SW480 (cell line): ENCODE results near the gene ALG14.
"Not testable (repeated sequence)": the region's sequence is repeated elsewhere in the genome, so short reads cannot be mapped to it uniquely, and the experiment has no call there.

Experiments
- DNase-seq: peaks from one replicate; pipeline ENCODE4 v3.0.0-alpha.2; 2016; ENCODE audit warnings: low spot score

The ALG14 gene

GRCh38 chr1:95041491-95042165 is 31.1 kb downstream of the ALG14 start:
- DNase-seq: peak; percentile 74

- no peak for DNase-seq
Measured at GRCh38 chr1:95040032-95040525, 32.7 kb downstream of the ALG14 start.

- DNase-seq: peak; percentile 14
Measured at GRCh38 chr1:95039360-95040031, 33.3 kb downstream of the ALG14 start.

- peak; percentile 93 for DNase-seq
Measured at GRCh38 chr1:95035536-95035935, 37.2 kb downstream of the ALG14 start.

- DNase-seq: no peak
Measured at GRCh38 chr1:95034506-95034905, 38.2 kb downstream of the ALG14 start.

GRCh38 chr1:95033843-95034242 is 38.9 kb downstream of the ALG14 start:
- no peak for DNase-seq

- DNase-seq: no peak
Measured at GRCh38 chr1:95029532-95029931, 43.2 kb downstream of the ALG14 start.

GRCh38 chr1:95028954-95029353 is 43.8 kb downstream of the ALG14 start:
- DNase-seq: no peak

- no peak for DNase-seq
Measured at GRCh38 chr1:95027046-95027445, 45.7 kb downstream of the ALG14 start.

GRCh38 chr1:95023399-95024043 is 49.2 kb downstream of the ALG14 start:
- DNase-seq: no peak

GRCh38 chr1:95022644-95022926 is 50.2 kb downstream of the ALG14 start:
- DNase-seq: no peak

GRCh38 chr1:95021805-95022643 is 50.7 kb downstream of the ALG14 start:
- DNase-seq: no peak

- no peak for DNase-seq
Measured at GRCh38 chr1:95021119-95021518, 51.6 kb downstream of the ALG14 start.

GRCh38 chr1:95019466-95019865 is 53.3 kb downstream of the ALG14 start:
- not testable (repeated sequence) for DNase-seq

GRCh38 chr1:95018602-95019369 is 54.0 kb downstream of the ALG14 start:
- DNase-seq: peak; percentile 16

- DNase-seq: no peak
Measured at GRCh38 chr1:95017775-95018174, 55.0 kb downstream of the ALG14 start.

- no peak for DNase-seq
Measured at GRCh38 chr1:95015076-95015475, 57.7 kb downstream of the ALG14 start.

- no peak for DNase-seq
Measured at GRCh38 chr1:95013950-95014574, 58.7 kb downstream of the ALG14 start.

GRCh38 chr1:95012389-95012788 is 60.4 kb downstream of the ALG14 start:
- DNase-seq: no peak

GRCh38 chr1:95010158-95010557 is 62.6 kb downstream of the ALG14 start:
- DNase-seq: no peak

GRCh38 chr1:95007687-95008086 is 65.1 kb downstream of the ALG14 start:
- DNase-seq: no peak
